ENCODE results near the gene CHPF2. TPM values are rescaled to one million over a fixed set of nuclear protein-coding genes. Genes with fewer than 3 reads are reported as not detected.

The CHPF2 gene
- total and polyA plus RNA-seq, 2 donors, result 18.0 to 35.2 TPM

DNA sequence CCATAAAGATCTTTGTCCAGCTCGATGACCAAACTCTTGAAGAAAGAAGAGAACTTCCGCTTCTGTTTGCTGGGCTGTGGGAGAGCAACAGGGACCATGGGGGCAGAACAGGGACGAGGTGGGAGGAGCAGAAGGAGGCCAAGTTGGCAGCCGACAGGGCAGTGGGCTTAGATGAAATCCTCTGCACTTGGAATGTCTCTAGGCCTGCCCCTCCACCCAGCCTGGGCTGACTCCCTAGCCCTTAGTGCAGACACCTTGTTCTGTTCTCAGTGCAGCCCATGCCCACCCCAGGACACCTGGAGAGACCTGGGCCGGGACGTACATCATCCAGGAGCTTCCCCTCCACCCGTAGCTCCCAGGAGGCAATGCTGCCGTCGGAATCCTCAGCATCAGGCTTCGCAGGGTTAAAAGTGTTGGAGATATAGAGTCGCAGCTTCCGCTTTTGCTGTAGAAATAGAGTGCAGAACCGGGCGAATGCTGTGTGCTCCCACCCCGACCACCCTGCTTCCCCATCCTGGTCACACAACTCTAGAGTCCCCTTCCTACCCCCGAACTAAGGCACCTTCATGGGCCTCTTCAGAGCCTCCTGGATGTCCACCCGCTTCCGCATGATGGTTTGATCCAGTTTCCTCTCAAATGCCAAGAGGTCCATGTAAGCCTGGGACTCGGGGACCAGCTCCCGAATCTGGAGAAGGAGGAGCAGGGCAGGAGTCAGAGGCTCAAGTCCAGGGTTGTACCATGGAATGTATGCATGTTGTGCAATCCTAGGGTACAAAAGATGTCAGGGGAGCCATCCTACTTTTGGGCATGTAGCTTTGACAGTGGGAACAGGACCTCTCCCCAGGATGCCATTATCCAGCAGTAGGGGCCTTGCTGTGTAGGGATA lies 10.1 kb downstream of the CHPF2 start:
- 74% methylated on average over 20 of the region's 20 CpGs for WGBS
- DNase-seq (ENCODE audit: low read depth in 6 of 9, low spot score in 9 of 9), result no peak
- Histone ChIP-seq H3K4me1 (ENCODE audit: control insufficient read depth in 2 of 2, insufficient read depth in 2 of 2, low read length in 2 of 2) (peaks cover 22 to 38% of the 10 kb centered on the region in 2 donors), H3K9me3 (ENCODE audit: control insufficient read depth in 2 of 2, insufficient read depth in 1 of 2, low read length in 1 of 2) (no peaks in the 10 kb centered on the region), H3K27me3 (ENCODE audit: control insufficient read depth in 2 of 2, insufficient read depth in 1 of 2, low read length in 1 of 2) (peaks cover 29 to 35% of the 10 kb centered on the region in 2 donors), H3K36me3 (ENCODE audit: control insufficient read depth in 2 of 2, insufficient read depth in 2 of 2, low read length in 1 of 2) (peaks cover 23 to 25% of the 10 kb centered on the region in 2 donors), H3K27ac (ENCODE audit: low read depth in 1 of 2, low read length in 1 of 2) (peak overlapping the region in 1 of 2 donors; percentile 77), H3K4me3 (ENCODE audit: low read length in 2 of 2) (no peak overlapping the region)

DNA sequence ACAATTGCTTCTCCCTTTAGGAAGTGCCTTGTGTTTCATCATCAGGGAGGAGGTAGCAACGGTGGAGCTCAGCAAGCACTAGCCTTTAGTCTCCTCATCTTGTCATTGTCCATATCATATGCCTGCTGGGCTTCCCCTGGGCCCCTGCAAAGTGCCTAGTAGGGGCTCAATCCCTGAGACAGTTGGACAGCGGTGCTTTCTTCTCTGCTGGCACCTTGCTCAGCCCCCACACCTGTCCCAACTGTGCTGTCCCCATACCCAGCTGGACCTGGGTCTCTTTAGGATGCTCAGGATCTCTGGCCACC lies 10.7 kb downstream of the CHPF2 start:
- H3K27me3 ChIP-seq (ENCODE audit: control insufficient read depth in 2 of 2, insufficient read depth in 1 of 2, low read length in 1 of 2), result peaks cover 35 to 41% of the 10 kb centered on the region in 2 donors
- H3K27ac ChIP-seq (ENCODE audit: low read depth in 1 of 2, low read length in 1 of 2), result peak overlapping the region in 1 of 2 donors; percentile 77
- peak overlapping the region; percentile 23 to 47 for H3K4me3 ChIP-seq (ENCODE audit: low read length in 2 of 2)
- H3K9me3 ChIP-seq (ENCODE audit: control insufficient read depth in 2 of 2, insufficient read depth in 1 of 2, low read length in 1 of 2), result no peaks in the 10 kb centered on the region
- peaks cover 22 to 43% of the 10 kb centered on the region in 2 donors for H3K4me1 ChIP-seq (ENCODE audit: control insufficient read depth in 2 of 2, insufficient read depth in 2 of 2, low read length in 2 of 2)
- peaks cover 17 to 19% of the 10 kb centered on the region in 2 donors for H3K36me3 ChIP-seq (ENCODE audit: control insufficient read depth in 2 of 2, insufficient read depth in 2 of 2, low read length in 1 of 2)
- 28% methylated on average over 2 of the region's 2 CpGs for WGBS
- no peak for DNase-seq (ENCODE audit: low read depth in 6 of 9, low spot score in 9 of 9)

DNA sequence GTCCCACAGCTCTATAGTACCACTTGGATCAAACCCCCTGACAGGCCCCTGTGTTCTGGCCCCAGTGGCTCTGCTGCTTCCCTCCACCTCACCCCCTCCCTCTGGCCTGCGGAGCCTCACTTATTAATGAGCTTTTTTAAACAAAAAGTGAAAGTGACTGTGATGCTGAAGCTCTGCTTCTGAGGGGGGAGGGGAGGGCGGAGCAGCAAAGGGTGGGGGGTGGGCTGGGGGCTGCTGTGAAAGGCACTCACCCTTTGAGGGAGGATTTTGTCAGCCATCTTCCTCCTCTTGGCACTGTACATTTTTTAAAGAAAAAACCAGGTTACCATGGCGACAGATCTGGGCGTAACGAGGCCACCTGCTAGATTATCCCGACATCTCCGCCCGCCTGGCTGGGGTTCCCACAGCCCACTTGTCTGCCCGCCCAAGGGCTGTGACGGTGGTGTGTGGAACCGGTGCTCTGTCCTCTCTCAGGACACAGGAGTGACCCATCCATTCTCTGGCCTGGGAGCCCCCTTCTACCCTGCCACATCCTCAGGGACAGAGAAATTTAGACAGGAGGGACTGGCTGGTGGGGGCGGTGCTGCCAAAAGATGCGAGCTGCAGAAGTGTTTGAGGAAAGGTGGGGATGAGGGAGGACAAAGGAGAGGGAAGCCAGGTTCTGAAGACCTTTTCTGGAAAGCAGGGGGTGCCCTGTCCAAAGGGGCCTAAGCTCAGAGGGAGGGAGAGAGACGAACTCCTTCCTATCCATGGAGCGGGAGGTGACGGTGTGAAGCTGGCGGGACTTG lies 11.3 kb downstream of the CHPF2 start:
- Histone ChIP-seq H3K4me1 (ENCODE audit: control insufficient read depth in 2 of 2, insufficient read depth in 2 of 2, low read length in 2 of 2) (peaks cover 23 to 48% of the 10 kb centered on the region in 2 donors), H3K27me3 (ENCODE audit: control insufficient read depth in 2 of 2, insufficient read depth in 1 of 2, low read length in 1 of 2) (peaks cover 41 to 47% of the 10 kb centered on the region in 2 donors), H3K9me3 (ENCODE audit: control insufficient read depth in 2 of 2, insufficient read depth in 1 of 2, low read length in 1 of 2) (no peaks in the 10 kb centered on the region), H3K36me3 (ENCODE audit: control insufficient read depth in 2 of 2, insufficient read depth in 2 of 2, low read length in 1 of 2) (peaks cover 11 to 13% of the 10 kb centered on the region in 2 donors), H3K4me3 (ENCODE audit: low read length in 2 of 2) (peak overlapping the region; percentile 23 to 47), H3K27ac (ENCODE audit: low read depth in 1 of 2, low read length in 1 of 2) (peak overlapping the region; percentile 3 to 77)
- peak in 7 of 9 donors; percentile 65 to 90 (median 71) for DNase-seq (ENCODE audit: low read depth in 6 of 9, low spot score in 9 of 9)
- WGBS, result 15% methylated on average over 17 of the region's 17 CpGs

DNA sequence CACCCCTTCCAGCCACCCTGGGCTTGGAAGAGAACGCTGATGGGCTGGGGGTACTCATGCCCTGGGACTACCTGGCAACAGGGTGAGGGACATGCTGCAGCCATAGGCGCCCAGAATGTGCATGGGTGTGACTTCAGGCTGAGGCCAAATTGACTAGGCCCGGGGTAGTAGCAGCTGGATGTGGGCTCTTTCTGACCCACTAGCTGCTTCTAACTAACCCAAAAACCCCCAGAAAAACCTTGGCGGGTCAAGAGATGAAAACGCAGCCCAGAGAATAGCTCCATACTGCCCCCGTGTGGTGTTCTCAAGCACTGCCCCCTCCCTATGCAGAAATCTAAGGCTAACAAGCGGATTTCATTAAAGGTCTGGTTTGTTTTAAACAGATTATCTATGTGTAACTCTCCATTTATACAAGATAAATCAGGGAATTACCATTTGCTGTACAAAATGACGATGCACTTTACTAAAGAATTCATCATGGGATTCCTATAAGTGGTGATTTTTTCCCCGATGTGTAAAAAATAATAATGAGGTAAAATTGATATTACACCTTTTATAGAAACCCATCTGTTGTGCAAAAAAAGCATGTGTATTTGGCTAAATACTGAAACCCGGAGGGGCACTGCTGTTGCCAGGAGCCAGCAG lies 12.0 kb downstream of the CHPF2 start:
- peak in 2 of 9 donors; percentile 75 to 79 for DNase-seq (ENCODE audit: low read depth in 6 of 9, low spot score in 9 of 9)
- H3K9me3 ChIP-seq (ENCODE audit: control insufficient read depth in 2 of 2, insufficient read depth in 1 of 2, low read length in 1 of 2), result no peaks in the 10 kb centered on the region
- H3K4me3 ChIP-seq (ENCODE audit: low read length in 2 of 2), result peak overlapping the region in 1 of 2 donors; percentile 21
- 20% methylated on average over 10 of the region's 10 CpGs for WGBS
- peak overlapping the region in 1 of 2 donors; percentile 20 for H3K27ac ChIP-seq (ENCODE audit: low read depth in 1 of 2, low read length in 1 of 2)
- H3K27me3 ChIP-seq (ENCODE audit: control insufficient read depth in 2 of 2, insufficient read depth in 1 of 2, low read length in 1 of 2), result peaks cover 48 to 54% of the 10 kb centered on the region in 2 donors
- H3K4me1 ChIP-seq (ENCODE audit: control insufficient read depth in 2 of 2, insufficient read depth in 2 of 2, low read length in 2 of 2), result peaks cover 30 to 50% of the 10 kb centered on the region in 2 donors
- H3K36me3 ChIP-seq (ENCODE audit: control insufficient read depth in 2 of 2, insufficient read depth in 2 of 2, low read length in 1 of 2), result peaks cover 4 to 7% of the 10 kb centered on the region in 2 donors

DNA sequence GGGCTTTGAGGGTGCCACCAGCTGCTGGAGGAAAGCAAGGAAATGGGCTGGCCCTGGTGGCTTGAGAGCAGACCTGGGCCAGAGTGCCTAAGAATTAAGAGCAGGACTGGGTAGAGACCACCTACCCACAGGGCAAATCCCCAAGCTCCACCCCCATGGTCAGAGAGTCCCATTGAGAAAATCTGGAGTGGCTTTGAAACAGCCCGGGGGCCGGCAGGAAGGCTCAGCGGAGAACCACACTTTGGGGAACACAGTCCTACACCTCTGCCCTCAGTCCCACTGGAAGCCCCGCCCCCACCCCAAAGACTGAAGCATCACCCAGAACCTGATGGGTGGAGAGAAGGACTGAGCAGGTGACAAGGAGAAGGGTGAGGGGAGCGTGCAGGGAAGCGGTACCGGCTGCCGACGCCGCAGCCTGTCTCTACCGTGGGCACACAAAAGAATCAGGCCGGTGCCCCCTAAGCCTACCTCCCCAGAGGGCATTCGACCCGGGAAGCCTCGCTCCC lies 12.6 kb downstream of the CHPF2 start:
- 6% methylated on average over 15 of the region's 15 CpGs for WGBS
- peaks cover 31 to 54% of the 10 kb centered on the region in 2 donors for H3K4me1 ChIP-seq (ENCODE audit: control insufficient read depth in 2 of 2, insufficient read depth in 2 of 2, low read length in 2 of 2)
- no peaks in the 10 kb centered on the region for H3K9me3 ChIP-seq (ENCODE audit: control insufficient read depth in 2 of 2, insufficient read depth in 1 of 2, low read length in 1 of 2)
- no peak for DNase-seq (ENCODE audit: low read depth in 6 of 9, low spot score in 9 of 9)
- H3K27ac ChIP-seq (ENCODE audit: low read depth in 1 of 2, low read length in 1 of 2), result no peak overlapping the region
- peaks cover 4 to 5% of the 10 kb centered on the region in 2 donors for H3K36me3 ChIP-seq (ENCODE audit: control insufficient read depth in 2 of 2, insufficient read depth in 2 of 2, low read length in 1 of 2)
- H3K27me3 ChIP-seq (ENCODE audit: control insufficient read depth in 2 of 2, insufficient read depth in 1 of 2, low read length in 1 of 2), result peaks cover 53 to 60% of the 10 kb centered on the region in 2 donors
- peak overlapping the region in 1 of 2 donors; percentile 48 for H3K4me3 ChIP-seq (ENCODE audit: low read length in 2 of 2)

DNA sequence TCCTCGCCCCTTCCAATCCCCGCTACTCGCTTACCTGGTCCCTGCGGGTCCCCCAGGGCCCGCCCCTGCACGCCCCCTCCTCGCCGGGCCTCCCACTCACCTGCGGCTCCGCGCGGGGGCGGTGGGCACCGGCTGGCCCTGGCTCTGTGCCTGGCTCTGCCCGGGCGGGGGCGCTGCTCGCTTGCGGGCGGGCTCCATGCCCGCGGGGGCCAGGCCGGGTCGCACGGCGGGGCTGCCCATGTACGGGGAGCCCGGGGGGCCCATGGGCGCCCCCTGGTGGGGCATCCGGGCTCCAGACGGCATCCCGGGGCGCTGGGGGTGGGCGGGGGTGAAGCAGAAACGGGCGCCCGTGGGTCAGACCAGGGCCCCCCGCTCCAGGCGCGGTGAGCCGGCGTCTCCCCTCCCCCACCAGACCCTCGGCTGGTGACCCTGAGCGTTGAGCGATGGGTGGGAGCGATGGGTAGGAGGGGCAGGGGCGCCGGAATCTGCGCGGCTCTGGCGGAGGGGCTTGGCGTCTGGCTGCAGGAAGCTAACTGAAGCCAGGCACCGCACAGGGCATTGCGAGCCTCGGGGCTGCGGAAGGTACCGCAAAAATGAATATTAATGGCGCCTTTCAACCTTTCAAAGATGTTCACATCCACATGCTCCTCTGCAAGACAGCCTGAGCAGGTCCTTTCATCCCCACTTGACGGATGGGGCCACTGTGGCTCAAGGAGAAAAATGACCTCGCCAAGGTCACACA lies 13.2 kb downstream of the CHPF2 start:
- no peak overlapping the region for H3K27ac ChIP-seq (ENCODE audit: low read depth in 1 of 2, low read length in 1 of 2)
- H3K36me3 ChIP-seq (ENCODE audit: control insufficient read depth in 2 of 2, insufficient read depth in 2 of 2, low read length in 1 of 2), result peaks cover 0 to 5% of the 10 kb centered on the region in 2 donors
- peak overlapping the region in 1 of 2 donors; percentile 48 for H3K4me3 ChIP-seq (ENCODE audit: low read length in 2 of 2)
- H3K4me1 ChIP-seq (ENCODE audit: control insufficient read depth in 2 of 2, insufficient read depth in 2 of 2, low read length in 2 of 2), result peaks cover 31 to 60% of the 10 kb centered on the region in 2 donors
- H3K9me3 ChIP-seq (ENCODE audit: control insufficient read depth in 2 of 2, insufficient read depth in 1 of 2, low read length in 1 of 2), result no peaks in the 10 kb centered on the region
- peak in 3 of 9 donors; percentile 69 to 80 (median 77) for DNase-seq (ENCODE audit: low read depth in 6 of 9, low spot score in 9 of 9)
- WGBS, result 4% methylated on average over 60 of the region's 60 CpGs
- H3K27me3 ChIP-seq (ENCODE audit: control insufficient read depth in 2 of 2, insufficient read depth in 1 of 2, low read length in 1 of 2), result peaks cover 59 to 66% of the 10 kb centered on the region in 2 donors

DNA sequence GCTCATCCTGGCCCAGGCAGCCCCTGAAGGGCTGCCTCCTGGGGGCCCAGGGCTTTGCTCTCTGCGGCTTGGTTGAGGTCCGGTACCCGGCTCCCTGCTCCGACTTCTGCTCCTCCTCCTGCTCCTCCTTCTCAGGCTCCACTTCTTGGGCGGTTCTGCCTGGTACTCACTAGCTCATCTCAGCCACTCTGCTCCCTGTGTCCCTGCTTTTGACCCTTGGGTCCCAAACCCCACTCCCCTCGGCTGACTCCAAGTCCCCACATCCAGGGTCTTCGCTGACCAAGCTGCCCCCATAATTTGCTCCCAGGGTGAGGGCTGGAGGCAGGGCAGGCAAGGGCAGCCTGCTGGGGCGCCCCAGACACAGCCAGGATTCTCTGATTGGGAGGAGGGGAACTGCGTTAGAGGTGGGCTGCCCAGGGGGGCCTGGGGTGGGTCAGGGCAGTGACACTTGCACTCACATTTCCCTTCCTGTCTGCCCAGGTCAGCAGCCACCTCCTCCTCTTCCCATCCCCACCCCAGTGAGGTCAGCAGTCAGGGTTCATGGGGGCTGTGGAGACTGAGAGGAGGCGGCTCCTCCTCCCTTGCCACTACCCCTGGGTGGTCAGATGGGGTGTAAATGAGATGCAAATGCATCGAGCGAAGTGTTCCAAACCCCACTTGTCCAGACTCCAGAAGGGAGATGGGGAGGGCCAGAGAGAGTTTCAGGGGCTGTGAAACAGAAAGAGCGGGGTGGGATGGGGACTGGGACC lies 14.0 kb downstream of the CHPF2 start:
- DNase-seq (ENCODE audit: low read depth in 6 of 9, low spot score in 9 of 9), result no peak
- peaks cover 31 to 67% of the 10 kb centered on the region in 2 donors for H3K4me1 ChIP-seq (ENCODE audit: control insufficient read depth in 2 of 2, insufficient read depth in 2 of 2, low read length in 2 of 2)
- H3K4me3 ChIP-seq (ENCODE audit: low read length in 2 of 2), result no peak overlapping the region
- peaks cover 0 to 3% of the 10 kb centered on the region in 2 donors for H3K9me3 ChIP-seq (ENCODE audit: control insufficient read depth in 2 of 2, insufficient read depth in 1 of 2, low read length in 1 of 2)
- WGBS, result 79% methylated on average over 13 of the region's 13 CpGs
- peaks cover 67 to 74% of the 10 kb centered on the region in 2 donors for H3K27me3 ChIP-seq (ENCODE audit: control insufficient read depth in 2 of 2, insufficient read depth in 1 of 2, low read length in 1 of 2)
- no peak overlapping the region for H3K27ac ChIP-seq (ENCODE audit: low read depth in 1 of 2, low read length in 1 of 2)
- no peaks in the 10 kb centered on the region for H3K36me3 ChIP-seq (ENCODE audit: control insufficient read depth in 2 of 2, insufficient read depth in 2 of 2, low read length in 1 of 2)

All from thymus (tissue), 11 donors.